K562 (cell line): ENCODE data around the gene POLR3GL. TPM values are rescaled to one million over a fixed set of nuclear protein-coding genes. Genes with fewer than 3 reads are reported as not detected.
A peak's percentile ranks its signal among the peaks of the same experiment; 100 is the strongest.

Experiments
- ATAC-seq: fragments of 200-7000 bp; cut with Tn5 transposase; 3 replicates; pipeline ENCODE4 v1.9.1; 2020; ENCODE audit warnings: moderate library complexity
- BruUV-seq: library from RNA; stranded (reverse); fragments of 400-500 nt; replicated peaks from 2 replicates; lab custom pipeline; 2021; lab: Mats Ljungman, UMichigan
- CTCF ChIA-PET: fragments of 300-600 bp; formaldehyde crosslinking; extraction: SDS; loops from one replicate; lab custom pipeline; 2021; ENCODE audit warnings: low intra/inter-chr PET ratio; lab: Yijun Ruan, JAX
- POLR2A ChIA-PET: fragments of 300-600, 350-650 bp; sonication (Branson Sonifier 250); formaldehyde crosslinking; extraction: SDS; loops from one replicate; lab custom pipeline; 2021; ENCODE audit warnings: antibody characterized with exemption, inconsistent platforms; lab: Yijun Ruan, JAX
- DNase-seq, 4 experiments: peaks; one replicate each; pipeline versions ENCODE4 v3.0.0 to v3.0.0-alpha.2; 2011 to 2018; ENCODE audit warnings: low spot score in 3 of 4, mixed read lengths in 3 of 4; ENCODE audit errors: extremely low read depth in 1 of 4
- FAIRE-seq: peaks from 2 replicates; lab custom pipeline; 2011; peaks lifted over from hg19 to GRCh38; lab: Jason Lieb, UNC
- H2AFZ ChIP-seq: 2 replicates; pipeline ENCODE4 v1.6.0; 2011; ENCODE audit warnings: low read depth, low read length, control low read depth, inconsistent platforms
- H3K27ac ChIP-seq: fragments of 200-600 bp; 3 replicates; pipeline ENCODE4 v1.8.0; 2011; ENCODE audit warnings: low read depth, mild to moderate bottlenecking, control low read depth, inconsistent platforms, low read length, moderate library complexity, mixed read lengths; ENCODE audit errors: extremely low read depth
- H3K27me3 ChIP-seq, 2 experiments: fragments of 300-600 bp in 1 of 2; 2 replicates in 1 of 2; 3 replicates in 1 of 2; pipeline versions ENCODE4 v1.6.0 to v1.8.0; 2011; ENCODE audit warnings: inconsistent platforms in 2 of 2, low read length in 2 of 2, mild to moderate bottlenecking in 1 of 2, mixed read lengths in 1 of 2, moderate library complexity in 1 of 2; ENCODE audit not compliant: control insufficient read depth in 2 of 2, insufficient read depth in 2 of 2
- H3K36me3 ChIP-seq: fragments of 300-600 bp; 3 replicates; pipeline ENCODE4 v1.8.0; 2011; ENCODE audit warnings: mild to moderate bottlenecking, low read length, inconsistent platforms; ENCODE audit not compliant: control insufficient read depth, insufficient read depth
- H3K4me1 ChIP-seq, 2 experiments: fragments of 200-600 bp in 1 of 2; replicated peaks in 1 of 2; 2 replicates in 1 of 2; 3 replicates in 1 of 2; pipeline versions ENCODE4 v1.5.1 to v1.8.0; 2011; ENCODE audit warnings: inconsistent platforms in 2 of 2, low read length in 2 of 2, mild to moderate bottlenecking in 1 of 2, mixed read lengths in 1 of 2, moderate library complexity in 1 of 2; ENCODE audit not compliant: control insufficient read depth in 2 of 2, insufficient read depth in 2 of 2
- H3K4me2 ChIP-seq: 2 replicates; pipeline ENCODE4 v1.6.1; 2011; ENCODE audit warnings: low read length, control low read depth, inconsistent platforms, mixed read lengths; ENCODE audit not compliant: insufficient read depth
- H3K4me3 ChIP-seq: fragments of 200-600 bp; sonication (generic), shearing (Covaris generic); 2 replicates; pipeline ENCODE4 v1.5.1; 2016; ENCODE audit warnings: control low read depth, inconsistent platforms
- H3K79me2 ChIP-seq: fragments of 200-600 bp; 3 replicates; pipeline ENCODE4 v1.8.0; 2011; ENCODE audit warnings: low read length, inconsistent platforms; ENCODE audit not compliant: control insufficient read depth, insufficient read depth
- H3K9ac ChIP-seq, 2 experiments: 2 replicates each; pipeline versions ENCODE4 v1.6.0 to v1.6.1; 2011; ENCODE audit warnings: low read depth in 2 of 2, low read length in 2 of 2, control low read depth in 1 of 2, inconsistent platforms in 1 of 2, mild to moderate bottlenecking in 1 of 2, mixed read lengths in 1 of 2; ENCODE audit not compliant: insufficient read depth in 1 of 2
- H3K9me1 ChIP-seq: one replicate; pipeline ENCODE4 v1.6.0; 2011; ENCODE audit warnings: inconsistent platforms, mild to moderate bottlenecking, low read length, moderate library complexity; ENCODE audit not compliant: control insufficient read depth, insufficient read depth
- H3K9me3 ChIP-seq: replicated peaks from 2 replicates; pipeline ENCODE4 v1.5.1; 2011; ENCODE audit warnings: low read depth, low read length, inconsistent platforms; ENCODE audit not compliant: control insufficient read depth, insufficient read depth
- H4K20me1 ChIP-seq: replicated peaks from 2 replicates; pipeline ENCODE4 v1.6.1; 2011; ENCODE audit warnings: low read length, inconsistent platforms, mixed read lengths; ENCODE audit not compliant: control insufficient read depth, insufficient read depth
- KAT8 ChIP-seq: fragments of 450-650 bp; IDR thresholded peaks from 2 replicates; pipeline ENCODE4 v1.6.1; 2016; ENCODE audit warnings: low read depth, mild to moderate bottlenecking
- ZNF316 ChIP-seq: fragments of 450-650 bp; IDR thresholded peaks from 2 replicates; pipeline ENCODE4 v1.6.1; 2016
- WGBS: fragments of 100-300 bp; shearing (Covaris generic); methylation state at CpG from one replicate; pipeline ENCODE4 v1.1.6; 2016; ENCODE audit warnings: low coverage, mixed read lengths; ENCODE audit not compliant: insufficient coverage; ENCODE audit errors: missing lambda C conversion rate; 5-methylcytosine and 5-hydroxymethylcytosine counted together
- in situ Hi-C: fragments of 300-500 bp; cut with MboI; formaldehyde crosslinking; loops from 4 replicates; pipeline ENCODE4 v1.15.0; 2018; ENCODE audit warnings: inconsistent platforms, mixed read lengths
- intact Hi-C: fragments of 100-400 bp; cut with micrococcal nuclease; formaldehyde crosslinking; loops from 2 replicates; pipeline ENCODE4 v1.14.2; 2022
- polyA plus RNA-seq, 8 experiments: library from polyadenylated mRNA; depleted of rRNA in 4 of 8; stranded (reverse) in 5 of 8; unstranded in 3 of 8; fragments of >200 nt; fragmentation: Nextera tagmentation in 2 of 8; fragmentation: Illumina TruSeq in 1 of 8; extraction: Ambion mirVana in 2 of 8; extraction: Trizol in 1 of 8; gene quantifications; 2 replicates each; pipeline versions ENCODE4 v1.2.1 to v1.2.3, GENCODE V29; 2011 to 2014; ENCODE audit warnings: inconsistent platforms in 1 of 8, missing spikeins in 1 of 8
- total RNA-seq, 7 experiments: library from RNA; depleted of rRNA in 6 of 7; stranded (reverse); fragments of >200 nt in 6 of 7; fragmentation: Illumina TruSeq in 2 of 7; extraction: Trizol in 2 of 7; gene quantifications; 2 replicates each; pipeline versions ENCODE4 v1.2.1 to v1.2.3, GENCODE V29; 2011 to 2021; ENCODE audit warnings: low replicate concordance in 1 of 7
- TF ChIP-seq, protein P1 (sequence below): fragments of 450-650 bp; formaldehyde crosslinking; IDR thresholded peaks from 2 replicates; pipeline ENCODE4 v1.4.0; 2020; ENCODE audit warnings: mild to moderate bottlenecking, moderate library complexity

POLR3GL gene
- total and polyA plus RNA-seq, 9 of the 15 experiments (the other 6 are each of a cell fraction or from before 2014, with no cell fraction given), result 14.6 to 48.4 (median 38.2) TPM

- Histone ChIP-seq H3K79me2 (peaks cover 17% of the 10 kb centered on the region), H3K27me3 (no peaks in the 10 kb centered on the region), H3K9ac (peak overlapping the region in 1 of 2 experiments; percentile 73; a peak in 1 of 4 replicates), H3K27ac (no peak overlapping the region), H3K9me3 (no peaks in the 10 kb centered on the region), H3K4me2 (no peak overlapping the region), H3K36me3 (no peaks in the 10 kb centered on the region), H3K4me3 (no peak overlapping the region), H2AFZ (peak overlapping the region; percentile 28; the same call in 1 of the 2 replicates), H3K4me1 (peaks cover 20 to 37% of the 10 kb centered on the region in 2 experiments; a peak in 4 of 5 replicates), H4K20me1 (no peaks in the 10 kb centered on the region), H3K9me1 (no peaks in the 10 kb centered on the region)
- POLR2A ChIA-PET, result interaction anchor here (0.8 to 4.3 kb wide), 3 partner anchors 9 to 13 kb away, joined by 4 to 25 read pairs (median 8); no protein-coding TSS in a partner anchor
- FAIRE-seq (no peak), DNase-seq (no peak), ATAC-seq (no peak)
- in situ Hi-C loops, result no loop called here
- no TSS peak for BruUV-seq
- intact Hi-C loops, result no loop called here
- 63% methylated on average over 2 of the region's 2 CpGs for WGBS
- TF ChIP-seq ZNF316 (no peak), KAT8 (no peak)
- TF ChIP-seq, protein P1, sequence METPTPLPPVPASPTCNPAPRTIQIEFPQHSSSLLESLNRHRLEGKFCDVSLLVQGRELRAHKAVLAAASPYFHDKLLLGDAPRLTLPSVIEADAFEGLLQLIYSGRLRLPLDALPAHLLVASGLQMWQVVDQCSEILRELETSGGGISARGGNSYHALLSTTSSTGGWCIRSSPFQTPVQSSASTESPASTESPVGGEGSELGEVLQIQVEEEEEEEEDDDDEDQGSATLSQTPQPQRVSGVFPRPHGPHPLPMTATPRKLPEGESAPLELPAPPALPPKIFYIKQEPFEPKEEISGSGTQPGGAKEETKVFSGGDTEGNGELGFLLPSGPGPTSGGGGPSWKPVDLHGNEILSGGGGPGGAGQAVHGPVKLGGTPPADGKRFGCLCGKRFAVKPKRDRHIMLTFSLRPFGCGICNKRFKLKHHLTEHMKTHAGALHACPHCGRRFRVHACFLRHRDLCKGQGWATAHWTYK (CRISPR knock-in tag), result no peak
- CTCF ChIA-PET, result no interaction called here
Observed at GRCh38 chr1:146001709-146002108, 37.2 kb downstream of the POLR3GL start.
